GOT3 (cell line): Measurements from ENCODE around the gene FOXP3.
"Not testable (repeated sequence)": the region's sequence is repeated elsewhere in the genome, so short reads cannot be mapped to it uniquely, and the experiment has no call there.

Experiments
- DNase-seq: peaks from one replicate; lab custom pipeline; 2025; ENCODE audit warnings: mixed read lengths; lab: John Stamatoyannopoulos, UW

The FOXP3 gene, protein sequence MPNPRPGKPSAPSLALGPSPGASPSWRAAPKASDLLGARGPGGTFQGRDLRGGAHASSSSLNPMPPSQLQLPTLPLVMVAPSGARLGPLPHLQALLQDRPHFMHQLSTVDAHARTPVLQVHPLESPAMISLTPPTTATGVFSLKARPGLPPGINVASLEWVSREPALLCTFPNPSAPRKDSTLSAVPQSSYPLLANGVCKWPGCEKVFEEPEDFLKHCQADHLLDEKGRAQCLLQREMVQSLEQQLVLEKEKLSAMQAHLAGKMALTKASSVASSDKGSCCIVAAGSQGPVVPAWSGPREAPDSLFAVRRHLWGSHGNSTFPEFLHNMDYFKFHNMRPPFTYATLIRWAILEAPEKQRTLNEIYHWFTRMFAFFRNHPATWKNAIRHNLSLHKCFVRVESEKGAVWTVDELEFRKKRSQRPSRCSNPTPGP

DNA sequence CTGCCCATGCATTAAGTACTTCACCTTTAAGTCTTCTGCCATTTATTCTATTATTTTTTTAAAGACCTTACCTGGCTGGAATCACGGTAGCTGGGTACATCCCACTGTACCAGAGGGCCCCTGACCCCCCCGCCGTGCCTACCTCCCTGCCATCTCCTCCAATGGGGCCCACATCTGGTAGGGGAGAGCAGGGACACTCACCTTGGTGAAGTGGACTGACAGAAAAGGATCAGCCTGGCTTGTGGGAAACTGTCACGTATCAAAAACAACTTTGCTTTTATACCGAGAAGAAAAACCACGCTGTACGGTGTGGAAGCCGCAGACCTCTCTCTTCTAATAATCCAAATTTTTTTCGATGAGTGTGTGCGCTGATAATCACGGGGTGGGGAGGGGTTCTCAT lies at the start of gene FOXP3:
FOXP3 (minus strand) TSS at position 251 of the 400 bp plus-strand sequence. CDS start 6,205 bp downstream, outside the sequence.
- DNase-seq = no peak

- no peak for DNase-seq
Measured at GRCh38 chrX:49312176-49312575, 47.7 kb upstream of the FOXP3 start.

DNA sequence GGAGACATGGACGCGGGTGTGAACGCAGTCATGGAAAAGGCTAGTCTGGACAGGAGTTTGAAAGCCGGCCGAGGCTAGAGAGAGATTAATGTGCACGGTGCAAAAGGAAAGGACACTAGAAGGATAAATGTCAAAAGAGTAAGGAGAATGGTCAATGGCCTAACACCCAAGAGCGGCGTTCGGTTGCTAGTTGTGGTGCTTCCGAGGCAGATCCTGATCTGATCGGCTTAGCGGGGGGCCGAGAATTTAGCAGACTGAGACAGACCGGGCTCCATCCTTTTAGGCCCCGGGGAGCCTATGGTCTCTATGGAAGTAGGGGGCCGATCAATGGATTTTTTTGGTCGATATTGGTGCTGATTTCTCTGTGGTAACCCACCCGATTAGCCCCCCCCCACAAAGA lies 45.9 kb upstream of the FOXP3 start:
- DNase-seq = no peak

GRCh38 chrX:49309401-49309981 lies 45.0 kb upstream of the FOXP3 start:
- DNase-seq = no peak

GRCh38 chrX:49308604-49309269 lies 44.2 kb upstream of the FOXP3 start:
- no peak for DNase-seq

GRCh38 chrX:49307775-49308174 lies 43.3 kb upstream of the FOXP3 start:
- not testable (repeated sequence) for DNase-seq

DNA sequence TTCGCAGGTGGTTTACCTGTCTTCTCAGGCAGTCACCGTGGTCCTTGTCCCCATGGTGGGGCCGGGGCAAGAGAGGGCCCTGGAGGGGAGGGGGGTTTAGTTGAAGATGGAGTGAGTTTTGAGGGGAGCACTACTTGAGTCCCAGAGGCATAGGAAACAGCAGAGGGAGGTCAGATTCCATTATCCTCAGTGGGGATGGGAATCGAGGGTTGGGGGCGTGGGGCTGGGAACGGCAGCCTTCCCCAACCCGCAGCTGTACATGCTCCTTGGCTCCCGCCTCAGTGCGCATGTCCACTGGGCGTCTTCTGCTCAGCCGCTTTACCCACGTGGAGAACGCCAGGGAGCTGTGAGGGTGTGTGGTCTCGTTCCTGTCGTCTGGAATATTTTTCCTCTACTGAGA lies 38.8 kb upstream of the FOXP3 start, which contains the start of gene GAGE10:
GAGE10 (plus strand) TSS at position 301 of the 400 bp plus-strand sequence. CDS start 1,214 bp downstream, outside the sequence.
- DNase-seq = no peak

- no peak for DNase-seq
Measured at GRCh38 chrX:49300703-49301102, 36.2 kb upstream of the FOXP3 start.

- not testable (repeated sequence) for DNase-seq
Measured at GRCh38 chrX:49299293-49299692, 34.8 kb upstream of the FOXP3 start.

- no peak for DNase-seq
Measured at GRCh38 chrX:49292400-49293362, 28.2 kb upstream of the FOXP3 start.

DNA sequence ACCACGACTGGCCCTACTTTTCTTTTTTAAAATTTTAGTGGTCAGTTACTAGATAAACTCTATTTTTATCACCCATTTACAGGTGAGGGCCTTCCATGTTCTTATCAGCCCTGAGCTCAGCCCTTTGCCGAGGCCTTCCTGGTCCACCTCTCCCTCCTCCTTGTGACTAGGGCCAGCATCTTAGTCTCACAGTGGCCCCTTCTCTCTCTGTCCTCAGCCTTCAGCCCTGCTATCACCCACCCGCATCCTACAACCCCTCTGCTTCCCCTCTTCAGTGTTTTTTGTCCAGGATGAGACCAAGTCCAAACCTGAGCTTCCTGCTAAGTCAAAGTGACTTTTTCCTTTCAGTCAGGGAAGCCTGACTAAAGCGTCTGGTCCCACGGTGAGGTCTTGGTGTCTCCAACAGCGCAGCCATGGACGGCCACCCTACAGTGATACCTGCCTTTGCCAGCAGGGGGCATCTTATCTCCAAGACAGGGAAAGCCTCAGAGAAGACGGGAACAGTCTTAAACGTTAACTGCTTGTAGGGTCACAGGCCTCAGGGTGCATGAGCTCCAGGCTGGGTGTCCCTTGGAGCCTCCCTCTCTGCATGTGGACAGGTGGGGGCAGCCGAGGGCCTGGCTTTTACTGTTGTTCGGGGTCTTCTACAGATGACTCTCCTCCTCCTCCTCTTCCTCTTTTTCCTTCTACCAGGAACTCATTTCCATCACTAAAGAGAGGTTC lies 27.3 kb upstream of the FOXP3 start:
- DNase-seq = no peak

- no peak for DNase-seq
Measured at GRCh38 chrX:49290215-49290614, 25.7 kb upstream of the FOXP3 start.

DNA sequence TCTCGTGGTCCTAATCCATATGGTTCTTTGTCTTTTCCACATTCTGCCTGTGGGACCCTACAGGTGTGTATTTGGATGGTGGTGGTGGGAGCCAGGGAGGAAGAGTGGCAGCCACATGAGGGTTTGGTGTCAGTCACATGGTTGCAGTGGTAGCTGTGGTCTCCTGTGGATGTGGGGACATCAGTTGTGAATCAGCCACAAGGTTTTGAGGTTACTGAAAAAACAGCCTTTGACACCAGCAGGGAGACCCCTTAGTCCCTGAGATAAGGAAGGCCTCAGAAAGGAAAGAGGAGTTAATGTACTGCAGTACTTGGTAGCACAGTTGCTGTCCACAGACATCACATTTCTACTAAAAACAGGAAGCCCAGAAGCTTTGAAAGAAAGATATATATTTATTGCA lies 23.2 kb upstream of the FOXP3 start:
- no peak for DNase-seq

- no peak for DNase-seq
Measured at GRCh38 chrX:49286581-49286980, 22.1 kb upstream of the FOXP3 start.

GRCh38 chrX:49286136-49286535 lies 21.6 kb upstream of the FOXP3 start:
- DNase-seq = no peak

DNA sequence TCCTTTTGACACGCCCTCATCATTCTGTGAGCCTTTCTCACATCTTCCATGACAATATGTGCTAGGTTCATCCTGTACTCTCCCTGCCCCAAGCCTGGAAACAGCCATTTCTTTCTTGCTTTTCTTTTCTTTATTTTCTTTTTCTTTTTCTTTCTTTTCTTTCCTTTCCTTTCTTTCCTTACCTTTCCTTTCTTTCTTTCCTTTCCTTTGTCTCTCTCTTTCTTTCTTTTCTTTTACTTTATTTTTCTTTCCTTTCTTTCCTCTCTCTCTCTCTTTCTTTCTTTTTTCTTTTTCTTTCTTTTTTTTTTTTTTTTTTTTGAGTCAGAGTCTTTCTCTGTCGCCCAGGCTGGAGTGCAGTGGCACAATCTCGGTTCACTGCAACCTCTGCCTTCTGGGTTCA lies 19.7 kb upstream of the FOXP3 start:
- DNase-seq = no peak

DNA sequence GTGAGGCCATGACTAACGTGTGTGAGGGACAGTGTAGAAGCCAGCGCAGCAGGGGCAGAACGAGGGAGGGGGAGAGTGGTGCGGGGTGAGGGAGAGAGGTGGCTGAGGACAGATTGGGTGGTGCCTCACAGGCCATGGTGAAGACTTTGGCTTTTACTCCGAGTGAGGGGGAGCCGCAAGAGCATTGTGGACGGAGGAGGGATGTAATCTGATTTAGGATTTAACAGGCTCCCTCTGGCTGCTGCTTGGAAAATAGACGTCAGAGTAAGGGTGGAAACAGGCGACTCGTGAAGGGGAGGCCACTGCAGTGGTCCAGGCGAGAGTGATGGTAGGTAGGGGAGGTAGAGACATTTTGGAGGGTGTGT lies 18.1 kb upstream of the FOXP3 start:
- DNase-seq = no peak

DNA sequence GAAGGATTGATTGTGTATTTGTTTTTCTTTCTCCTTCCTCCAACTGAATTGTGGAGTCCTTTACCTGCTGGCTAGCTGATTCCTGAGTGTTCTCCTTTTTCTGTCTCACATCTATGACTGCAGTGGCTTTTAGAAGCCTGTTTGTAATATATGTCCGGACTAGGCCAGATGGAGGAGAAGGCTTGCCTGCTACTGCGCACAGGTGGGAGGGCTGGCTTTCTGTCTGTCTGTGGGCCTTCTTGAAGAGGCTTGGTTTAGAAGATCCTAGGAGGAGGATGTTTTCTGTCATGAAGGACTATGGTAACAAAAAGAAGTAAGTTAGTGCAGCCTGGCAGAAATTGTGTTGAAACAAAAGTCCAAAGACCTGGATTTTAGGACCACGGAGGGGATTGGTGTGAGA lies 13.6 kb upstream of the FOXP3 start:
- no peak for DNase-seq

DNA sequence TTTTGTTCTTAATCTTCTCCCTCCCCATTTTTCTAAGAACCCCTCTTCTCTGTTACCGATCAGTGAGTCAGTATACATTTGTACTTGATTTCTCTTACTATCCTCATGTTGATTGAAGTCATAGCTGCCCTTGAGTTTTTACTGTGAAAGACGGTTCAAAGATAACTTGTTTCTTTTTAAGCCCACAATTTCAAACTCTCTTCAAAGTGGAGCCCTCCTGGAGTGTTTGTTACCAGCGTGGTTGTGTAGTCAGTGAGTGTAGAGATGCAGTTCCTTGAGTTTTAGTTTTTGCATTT lies 13.0 kb upstream of the FOXP3 start:
- DNase-seq = no peak

DNA sequence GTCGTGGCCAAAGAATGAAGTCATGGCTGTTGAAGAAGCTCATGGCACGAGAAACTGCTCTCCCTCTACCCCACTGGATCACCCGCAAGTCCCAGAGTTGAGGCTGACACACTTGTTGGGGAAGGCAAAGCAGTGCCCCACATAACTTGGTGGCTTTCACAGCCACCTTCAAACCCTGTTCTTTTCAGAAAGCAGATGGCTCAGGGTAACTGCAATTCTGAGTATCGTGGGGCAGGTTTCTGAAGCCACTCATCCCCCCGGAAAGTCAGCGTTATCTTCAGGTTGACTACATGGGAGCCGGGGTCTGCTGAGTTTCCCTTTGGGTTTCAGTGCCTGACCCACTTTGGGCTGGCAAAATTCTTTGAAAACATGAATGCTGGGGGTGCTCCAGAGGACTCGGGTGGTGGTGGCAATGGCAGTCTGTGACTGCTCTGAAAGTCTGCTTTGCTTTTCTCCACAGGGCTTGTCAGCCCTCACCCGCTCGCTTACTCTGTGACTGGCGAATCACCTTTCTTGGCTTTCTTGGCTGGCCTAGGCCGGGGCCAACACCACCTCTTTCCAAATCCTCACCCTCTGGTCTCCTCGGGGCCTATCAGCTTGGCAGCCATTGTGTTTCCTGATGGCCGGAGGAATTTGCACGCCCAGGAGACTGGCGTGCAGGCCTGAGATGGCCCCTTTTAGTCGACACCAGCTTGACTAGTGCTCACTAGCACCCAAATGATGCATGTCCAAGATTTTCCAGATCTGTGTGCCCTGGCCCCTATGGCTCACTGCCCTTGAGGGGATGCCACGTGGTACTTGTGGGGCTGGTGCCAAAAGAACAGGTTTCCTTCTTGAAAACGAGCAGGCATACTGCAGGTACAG lies 12.4 kb upstream of the FOXP3 start:
- no peak for DNase-seq
